ENCODE measurements around the gene TEDC1. TPM values are rescaled to one million over a fixed set of nuclear protein-coding genes. Genes with fewer than 3 reads are reported as not detected.

The TEDC1 gene
- total and polyA plus RNA-seq, 2 experiments from 2014 or later, result 6.4 to 9.8 TPM

DNA sequence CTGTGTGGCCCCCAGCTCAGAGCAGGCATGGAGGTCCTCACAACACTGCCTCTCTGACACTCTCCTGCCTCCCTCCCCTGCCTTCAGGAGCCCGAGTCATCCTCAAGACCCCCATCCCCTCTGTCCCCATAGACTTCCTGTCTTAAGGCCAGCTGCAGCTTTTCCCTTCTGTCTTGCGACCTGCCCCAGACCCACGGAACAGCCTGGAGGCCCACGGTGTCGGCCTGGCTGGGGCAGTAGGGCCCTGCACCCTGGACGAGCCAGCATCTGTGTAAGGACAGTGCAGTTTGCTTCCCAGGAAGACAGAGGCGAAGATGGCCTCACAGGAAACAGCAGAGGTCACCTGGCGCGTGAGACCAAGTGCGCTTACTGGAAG is 9.7 kb downstream of the TEDC1 start:
- no peaks in the 10 kb centered on the region for H3K27me3 ChIP-seq (replicated peaks; ENCODE audit: insufficient read depth)
- H3K79me2 ChIP-seq (ENCODE audit: insufficient read depth), result no peaks in the 10 kb centered on the region
- DNase-seq, result no peak
- in situ Hi-C loops (cut with MboI), result no loop called here
- no peaks in the 10 kb centered on the region for H3F3A ChIP-seq (ENCODE audit: insufficient read depth)
- no peaks in the 10 kb centered on the region for H4K20me1 ChIP-seq (ENCODE audit: insufficient read depth)
- H3K4me2 ChIP-seq (ENCODE audit: unreplicated experiment), result no peak overlapping the region
- H3K4me1 ChIP-seq (ENCODE audit: insufficient read depth), result no peaks in the 10 kb centered on the region
- no peak overlapping the region for H3K9ac ChIP-seq
- H2AFZ ChIP-seq, result no peak overlapping the region
- no peak overlapping the region for H3K27ac ChIP-seq
- no peaks in the 10 kb centered on the region for H3K36me3 ChIP-seq (ENCODE audit: low read depth)
- H3K9me3 ChIP-seq (ENCODE audit: low read depth), result no peaks in the 10 kb centered on the region
- no peak overlapping the region for H3K4me3 ChIP-seq
- WGBS, 2 experiments (ENCODE audit: low coverage in 1 of 2, low lambda C conversion rate in 2 of 2, missing lambda C conversion rate in 2 of 2), result 83 to 88% methylated on average over 10 of the region's 10 CpGs
- TF ChIP-seq EZH2 (IDR thresholded peaks at IDR 0.05; ENCODE audit: insufficient read depth, poor library complexity, severe bottlenecking), result no peak
- TF ChIP-seq EZH2phosphoT487 (IDR thresholded peaks at IDR 0.05; ENCODE audit: insufficient read depth, low read depth), result no peak
- H3K9me2 ChIP-seq (ENCODE audit: insufficient read depth), result no peaks in the 10 kb centered on the region

DNA sequence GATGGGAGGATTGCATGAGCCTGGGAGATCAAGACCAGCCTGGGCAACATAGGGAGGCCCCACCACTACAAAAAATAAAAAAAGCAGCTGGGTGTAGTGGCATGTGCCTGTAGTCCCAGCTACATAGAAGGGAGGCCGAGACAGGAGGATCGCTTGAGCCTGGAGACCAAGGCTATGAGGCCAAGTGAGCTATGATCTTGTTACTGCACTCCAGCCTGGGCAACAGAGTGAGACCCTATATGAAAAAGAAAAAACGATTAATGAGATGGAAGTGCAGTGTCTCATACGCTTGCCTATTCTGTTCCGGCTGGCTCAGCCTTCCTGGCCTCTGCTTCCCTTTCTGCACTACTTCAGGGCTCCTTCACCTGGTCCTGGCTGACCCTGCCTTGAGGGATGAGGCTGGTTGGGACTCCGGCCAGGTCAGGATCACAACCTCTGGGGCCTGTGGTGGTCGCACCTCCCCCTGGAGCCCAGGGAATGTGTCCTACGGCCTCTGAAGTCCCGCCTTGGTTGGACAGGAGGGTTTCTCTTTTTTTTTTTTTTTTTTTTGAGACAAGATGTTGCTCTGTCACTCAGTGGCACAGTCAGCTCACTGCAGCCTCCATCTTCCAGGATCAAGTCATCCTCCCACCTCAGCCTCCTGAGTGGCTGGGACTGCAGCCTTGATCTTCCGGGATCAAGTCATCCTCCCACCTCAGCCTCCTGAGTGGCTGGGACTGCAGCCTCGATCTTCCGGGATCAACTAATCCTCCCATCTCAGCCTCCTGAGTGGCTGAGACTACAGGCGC is 10.7 kb downstream of the TEDC1 start:
- Histone ChIP-seq H3K9me3 (ENCODE audit: low read depth) (no peaks in the 10 kb centered on the region), H3K27me3 (replicated peaks; ENCODE audit: insufficient read depth) (no peaks in the 10 kb centered on the region), H3F3A (ENCODE audit: insufficient read depth) (no peaks in the 10 kb centered on the region), H2AFZ (no peak overlapping the region), H3K4me1 (ENCODE audit: insufficient read depth) (no peaks in the 10 kb centered on the region), H3K36me3 (ENCODE audit: low read depth) (no peaks in the 10 kb centered on the region), H3K4me3 (no peak overlapping the region), H4K20me1 (ENCODE audit: insufficient read depth) (no peaks in the 10 kb centered on the region), H3K9ac (no peak overlapping the region), H3K4me2 (ENCODE audit: unreplicated experiment) (no peak overlapping the region), H3K9me2 (ENCODE audit: insufficient read depth) (no peaks in the 10 kb centered on the region), H3K79me2 (ENCODE audit: insufficient read depth) (no peaks in the 10 kb centered on the region), H3K27ac (no peak overlapping the region)
- TF ChIP-seq EZH2phosphoT487 (IDR thresholded peaks at IDR 0.05; ENCODE audit: insufficient read depth, low read depth) (no peak), EZH2 (IDR thresholded peaks at IDR 0.05; ENCODE audit: insufficient read depth, poor library complexity, severe bottlenecking) (no peak)
- in situ Hi-C loops (cut with MboI), result no loop called here
- 77 to 79% methylated on average over 13 of the region's 13 CpGs for WGBS, 2 experiments (ENCODE audit: low coverage in 1 of 2, low lambda C conversion rate in 2 of 2, missing lambda C conversion rate in 2 of 2)
- no peak for DNase-seq

DNA sequence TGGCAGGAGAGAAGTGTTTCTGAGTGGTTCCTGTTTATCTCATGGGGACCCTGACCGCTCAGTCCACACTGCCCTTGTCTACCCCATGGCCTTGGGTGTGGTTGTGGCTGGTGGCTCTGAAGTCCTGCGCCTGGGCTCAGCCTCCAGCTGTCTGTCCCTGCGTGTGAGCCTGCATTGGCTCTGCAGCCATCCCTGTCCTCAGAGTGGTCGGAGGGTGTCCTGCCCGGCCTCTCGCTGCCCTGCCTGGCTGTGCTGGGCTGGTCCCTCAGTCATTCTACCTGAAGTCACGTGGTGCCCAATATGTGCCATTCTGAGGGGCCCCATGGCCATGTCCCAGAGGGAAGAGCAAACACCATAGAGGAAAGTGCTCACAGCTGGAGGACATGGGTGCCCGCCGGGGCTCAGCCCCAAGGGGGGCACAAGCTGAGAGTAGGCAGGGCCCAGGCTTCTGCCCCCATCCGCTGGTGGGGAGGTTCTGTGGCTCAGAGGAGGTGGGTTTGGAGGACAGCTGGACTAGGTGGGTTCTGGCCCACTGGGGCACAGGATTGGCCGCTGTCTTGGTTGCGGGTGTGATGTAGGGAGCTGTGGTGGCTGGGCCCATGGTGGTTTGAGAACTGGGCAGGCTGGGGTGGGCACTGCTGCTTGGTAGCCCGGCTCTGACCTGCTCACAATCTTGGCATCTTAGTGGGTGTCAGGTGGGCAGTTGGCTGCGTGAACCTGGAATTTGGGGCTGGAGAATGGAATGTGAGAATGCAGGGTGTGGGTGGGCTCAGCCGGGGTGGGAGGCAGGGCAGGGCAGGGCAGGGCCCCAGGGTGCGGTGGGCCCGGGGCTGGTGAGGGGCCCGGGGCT is 11.6 kb downstream of the TEDC1 start:
- Histone ChIP-seq H4K20me1 (ENCODE audit: insufficient read depth) (no peaks in the 10 kb centered on the region), H3K27ac (no peak overlapping the region), H3K4me3 (no peak overlapping the region), H3K36me3 (ENCODE audit: low read depth) (no peaks in the 10 kb centered on the region), H3K4me2 (ENCODE audit: unreplicated experiment) (no peak overlapping the region), H2AFZ (no peak overlapping the region), H3F3A (ENCODE audit: insufficient read depth) (no peaks in the 10 kb centered on the region), H3K9ac (no peak overlapping the region), H3K4me1 (ENCODE audit: insufficient read depth) (no peaks in the 10 kb centered on the region), H3K9me3 (ENCODE audit: low read depth) (no peaks in the 10 kb centered on the region), H3K9me2 (ENCODE audit: insufficient read depth) (no peaks in the 10 kb centered on the region), H3K27me3 (replicated peaks; ENCODE audit: insufficient read depth) (no peaks in the 10 kb centered on the region), H3K79me2 (ENCODE audit: insufficient read depth) (no peaks in the 10 kb centered on the region)
- 66 to 71% methylated on average over 15 to 18 of the region's 18 CpGs for WGBS, 2 experiments (ENCODE audit: low coverage in 1 of 2, low lambda C conversion rate in 2 of 2, missing lambda C conversion rate in 2 of 2)
- no peak for TF ChIP-seq EZH2 (IDR thresholded peaks at IDR 0.05; ENCODE audit: insufficient read depth, poor library complexity, severe bottlenecking)
- no peak for TF ChIP-seq EZH2phosphoT487 (IDR thresholded peaks at IDR 0.05; ENCODE audit: insufficient read depth, low read depth)
- in situ Hi-C loops (cut with MboI), result no loop called here
- DNase-seq, result no peak

DNA sequence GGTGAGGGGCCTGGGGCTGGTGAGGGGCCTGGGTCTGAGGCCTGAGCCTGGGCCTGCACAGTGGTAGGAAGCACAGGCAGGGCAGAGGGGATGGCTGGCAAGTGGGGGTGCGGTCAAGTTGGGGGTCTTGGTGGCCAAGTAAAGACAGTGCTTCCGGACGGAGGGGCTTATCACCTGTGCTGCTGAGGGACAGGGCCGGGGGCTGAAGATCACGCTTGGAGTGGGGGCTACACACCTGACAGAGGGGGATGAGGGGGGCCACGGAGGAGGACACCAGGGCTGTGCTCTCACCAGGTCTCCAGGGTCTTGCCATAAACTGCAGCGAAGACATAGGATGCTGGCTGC is 12.2 kb downstream of the TEDC1 start:
- H4K20me1 ChIP-seq (ENCODE audit: insufficient read depth), result no peaks in the 10 kb centered on the region
- H3K9me2 ChIP-seq (ENCODE audit: insufficient read depth), result no peaks in the 10 kb centered on the region
- no peak overlapping the region for H3K27ac ChIP-seq
- no peaks in the 10 kb centered on the region for H3K9me3 ChIP-seq (ENCODE audit: low read depth)
- no peaks in the 10 kb centered on the region for H3K36me3 ChIP-seq (ENCODE audit: low read depth)
- H3K4me1 ChIP-seq (ENCODE audit: insufficient read depth), result no peaks in the 10 kb centered on the region
- in situ Hi-C loops (cut with MboI), result no loop called here
- no peak overlapping the region for H2AFZ ChIP-seq
- H3K4me2 ChIP-seq (ENCODE audit: unreplicated experiment), result no peak overlapping the region
- no peak for TF ChIP-seq EZH2 (IDR thresholded peaks at IDR 0.05; ENCODE audit: insufficient read depth, poor library complexity, severe bottlenecking)
- no peak for TF ChIP-seq EZH2phosphoT487 (IDR thresholded peaks at IDR 0.05; ENCODE audit: insufficient read depth, low read depth)
- no peak overlapping the region for H3K4me3 ChIP-seq
- no peaks in the 10 kb centered on the region for H3F3A ChIP-seq (ENCODE audit: insufficient read depth)
- WGBS, 2 experiments (ENCODE audit: low coverage in 1 of 2, low lambda C conversion rate in 2 of 2, missing lambda C conversion rate in 2 of 2), result 65% methylated on average over 7 of the region's 7 CpGs; no CpG with 5 or more reads in 1 of the 2 experiments
- DNase-seq, result no peak
- H3K9ac ChIP-seq, result no peak overlapping the region
- 0 out of 2 replicates have a peak, but pooled peaks cover 4% of the 10 kb centered on the region for H3K27me3 ChIP-seq (replicated peaks; ENCODE audit: insufficient read depth)
- no peaks in the 10 kb centered on the region for H3K79me2 ChIP-seq (ENCODE audit: insufficient read depth)
